ENCODE results near the gene LYRM9. TPM values are rescaled to one million over a fixed set of nuclear protein-coding genes. Genes with fewer than 3 reads are reported as not detected.
"Not testable (repeated sequence)": the region's sequence is repeated elsewhere in the genome, so short reads cannot be mapped to it uniquely, and the experiment has no call there.

The LYRM9 gene
- total RNA-seq, 1 donor from 2014 or later: 9.6 TPM

- no peak for TF ChIP-seq CTCF (conservative IDR thresholded peaks at IDR 0.05)
- Mint-ChIP-seq H3K9me3 (no peaks in the 10 kb centered on the region), H3K36me3 (no peaks in the 10 kb centered on the region), H3K4me3 (no peak overlapping the region), H3K4me1 (ENCODE audit: unreplicated experiment) (peaks cover 5% of the 10 kb centered on the region), H3K27ac (no peak overlapping the region), H3K27me3 (peaks cover 23% of the 10 kb centered on the region)
- no peak for DNase-seq (ENCODE audit: extremely low spot score, unreplicated experiment)
Measured at GRCh38 chr17:27914382-27914781, 21.2 kb upstream of the LYRM9 start.

GRCh38 chr17:27912964-27913363, 19.8 kb upstream of the LYRM9 start:
- DNase-seq (ENCODE audit: extremely low spot score, unreplicated experiment): no peak
- no peaks in the 10 kb centered on the region for H3K36me3 Mint-ChIP-seq
- H3K27me3 Mint-ChIP-seq: peaks cover 25% of the 10 kb centered on the region
- no peak overlapping the region for H3K27ac Mint-ChIP-seq
- H3K4me1 Mint-ChIP-seq (ENCODE audit: unreplicated experiment): peaks cover 5% of the 10 kb centered on the region
- no peak overlapping the region for H3K4me3 Mint-ChIP-seq
- TF ChIP-seq CTCF (conservative IDR thresholded peaks at IDR 0.05): no peak
- H3K9me3 Mint-ChIP-seq: no peaks in the 10 kb centered on the region

- peaks cover 25% of the 10 kb centered on the region for H3K27me3 Mint-ChIP-seq
Measured at GRCh38 chr17:27912299-27912698, 19.1 kb upstream of the LYRM9 start.

GRCh38 chr17:27907976-27908558, 14.9 kb upstream of the LYRM9 start:
- no peak for DNase-seq (ENCODE audit: extremely low spot score, unreplicated experiment)
- H3K4me1 Mint-ChIP-seq (ENCODE audit: unreplicated experiment): no peaks in the 10 kb centered on the region
- no peaks in the 10 kb centered on the region for H3K36me3 Mint-ChIP-seq
- no peak overlapping the region for H3K4me3 Mint-ChIP-seq
- H3K27me3 Mint-ChIP-seq: peaks cover 18% of the 10 kb centered on the region
- TF ChIP-seq CTCF (conservative IDR thresholded peaks at IDR 0.05): no peak
- H3K27ac Mint-ChIP-seq: no peak overlapping the region
- H3K9me3 Mint-ChIP-seq: no peaks in the 10 kb centered on the region

More at GRCh38 chr17:27912299-27912698, 19.1 kb upstream of the LYRM9 start:
- not testable (repeated sequence) for H3K27ac Mint-ChIP-seq; H3K36me3 Mint-ChIP-seq; H3K9me3 Mint-ChIP-seq; H3K4me3 Mint-ChIP-seq; DNase-seq (ENCODE audit: extremely low spot score, unreplicated experiment); H3K4me1 Mint-ChIP-seq (ENCODE audit: unreplicated experiment)

GRCh38 chr17:27906623-27907022, 13.5 kb upstream of the LYRM9 start:
- Mint-ChIP-seq H3K9me3 (no peaks in the 10 kb centered on the region), H3K4me1 (ENCODE audit: unreplicated experiment) (no peaks in the 10 kb centered on the region), H3K36me3 (no peaks in the 10 kb centered on the region), H3K4me3 (no peak overlapping the region), H3K27ac (no peak overlapping the region), H3K27me3 (peaks cover 16% of the 10 kb centered on the region)
- DNase-seq (ENCODE audit: extremely low spot score, unreplicated experiment): no peak
- no peak for TF ChIP-seq CTCF (conservative IDR thresholded peaks at IDR 0.05)

- Mint-ChIP-seq H3K27me3 (peaks cover 16% of the 10 kb centered on the region), H3K36me3 (no peaks in the 10 kb centered on the region), H3K4me1 (ENCODE audit: unreplicated experiment) (no peaks in the 10 kb centered on the region), H3K27ac (no peak overlapping the region), H3K4me3 (no peak overlapping the region), H3K9me3 (no peaks in the 10 kb centered on the region)
- DNase-seq (ENCODE audit: extremely low spot score, unreplicated experiment): no peak
- no peak for TF ChIP-seq CTCF (conservative IDR thresholded peaks at IDR 0.05)
Measured at GRCh38 chr17:27906226-27906580, 13.0 kb upstream of the LYRM9 start.
